ENCODE results near the gene B9D2. TPM values are rescaled to one million over a fixed set of nuclear protein-coding genes. Genes with fewer than 3 reads are reported as not detected.

B9D2 gene
- total and polyA plus RNA-seq, 10 donors: 7.5 to 11.9 (median 8.7) TPM

- peaks cover 6 to 82% (median 37%) of the 10 kb centered on the region in 6 donors for H3K4me1 ChIP-seq
- H3K36me3 ChIP-seq: no peaks in the 10 kb centered on the region
- H3K27ac ChIP-seq: peak overlapping the region in 7 of 8 donors; percentile 44 to 99 (median 72)
- TF ChIP-seq POLR2AphosphoS5 (IDR thresholded peaks at IDR 0.05) (no peak), POLR2A (IDR thresholded peaks at IDR 0.05) (no peak), CTCF (IDR thresholded peaks at IDR 0.05 in 8 of 11, conservative IDR thresholded peaks at IDR 0.05 in 3 of 11) (no peak)
- WGBS, 5 donors: 34 to 66% (median 45%) methylated on average over 6 of the region's 6 CpGs
- no peaks in the 10 kb centered on the region for H3K9me3 ChIP-seq
- H3K27me3 ChIP-seq (replicated peaks in 1 of 7): no peaks in the 10 kb centered on the region
- no peak for DNase-seq
- H3K4me3 ChIP-seq: peak overlapping the region in 1 of 8 donors; percentile 11
- intact Hi-C loops (cut with DNase I; ENCODE audit: low total_unique reads): no loop called here
Observed at GRCh38 chr19:41367848-41368301, 3.9 kb upstream of the B9D2 start.

DNA sequence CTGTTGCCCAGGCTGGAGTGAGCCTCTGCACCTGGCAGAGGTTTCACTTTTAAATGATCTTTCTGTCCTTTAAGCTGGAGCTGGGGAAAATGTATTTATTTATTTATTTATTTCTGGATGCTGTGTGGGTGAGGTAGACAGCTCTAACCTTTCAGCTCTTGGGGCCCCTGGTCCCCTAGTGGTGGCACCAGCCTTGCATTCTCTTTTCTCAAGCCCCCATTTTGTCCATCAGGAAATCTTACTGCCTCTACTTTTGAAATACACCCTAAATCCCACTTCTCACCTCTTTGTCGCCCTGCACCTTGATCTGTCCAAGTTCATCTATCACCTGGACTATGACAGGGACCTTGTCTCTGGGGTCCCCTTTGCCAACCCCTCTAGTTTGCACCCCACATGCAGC lies 2.1 kb upstream of the B9D2 start:
- TF ChIP-seq CTCF (IDR thresholded peaks at IDR 0.05 in 8 of 11, conservative IDR thresholded peaks at IDR 0.05 in 3 of 11) (no peak), POLR2AphosphoS5 (IDR thresholded peaks at IDR 0.05) (no peak), POLR2A (IDR thresholded peaks at IDR 0.05) (no peak)
- Histone ChIP-seq H3K27me3 (replicated peaks in 1 of 7) (no peaks in the 10 kb centered on the region), H3K9me3 (no peaks in the 10 kb centered on the region), H3K36me3 (peaks cover 0 to 3% (median 0%) of the 10 kb centered on the region in 6 donors), H3K27ac (peak overlapping the region in 5 of 8 donors; percentile 33 to 99 (median 96)), H3K4me1 (peaks cover 10 to 89% (median 43%) of the 10 kb centered on the region in 6 donors), H3K4me3 (no peak overlapping the region)
- intact Hi-C loops (cut with DNase I; ENCODE audit: low total_unique reads): no loop called here
- DNase-seq: no peak
- WGBS, 5 donors: 92 to 97% (median 95%) methylated on average over 1 of the region's 1 CpG

- intact Hi-C loops (cut with DNase I; ENCODE audit: low total_unique reads): no loop called here
- H3K9me3 ChIP-seq: no peaks in the 10 kb centered on the region
- peak overlapping the region; percentile 95 to 99 (median 98) for H3K27ac ChIP-seq
- no peak for DNase-seq
- H3K4me1 ChIP-seq: peaks cover 10 to 82% (median 42%) of the 10 kb centered on the region in 6 donors
- no peaks in the 10 kb centered on the region for H3K27me3 ChIP-seq (replicated peaks in 1 of 7)
- 57 to 65% (median 62%) methylated on average over 14 of the region's 14 CpGs for WGBS, 5 donors
- TF ChIP-seq CTCF (IDR thresholded peaks at IDR 0.05 in 8 of 11, conservative IDR thresholded peaks at IDR 0.05 in 3 of 11) (no peak), POLR2AphosphoS5 (IDR thresholded peaks at IDR 0.05) (no peak), POLR2A (IDR thresholded peaks at IDR 0.05) (no peak)
- H3K36me3 ChIP-seq: peaks cover 0 to 9% (median 0%) of the 10 kb centered on the region in 6 donors
- peak overlapping the region; percentile 55 to 84 (median 66) for H3K4me3 ChIP-seq
Observed at GRCh38 chr19:41364524-41365391, 809 bp upstream of the B9D2 start.

DNA sequence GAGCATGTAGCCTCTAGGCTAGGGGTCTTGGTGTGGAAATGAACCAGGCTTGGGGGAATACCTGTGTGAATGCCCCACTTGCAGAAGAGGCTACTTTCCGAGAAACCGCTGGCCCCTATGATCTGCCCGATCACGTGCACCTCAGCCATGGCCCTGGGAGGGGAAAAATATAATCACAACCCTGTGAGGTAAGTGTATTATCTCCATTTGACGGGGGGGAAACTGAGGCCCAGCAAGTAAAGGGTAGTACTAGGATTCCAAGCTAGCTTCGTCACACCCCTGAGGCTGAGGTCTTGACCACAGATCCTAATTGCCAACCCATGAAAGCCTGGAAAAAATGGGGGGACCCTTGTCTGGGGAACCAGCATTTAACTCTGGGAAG lies 587 bp downstream of the B9D2 start:
- no peak for TF ChIP-seq POLR2A (IDR thresholded peaks at IDR 0.05)
- TF ChIP-seq POLR2AphosphoS5 (IDR thresholded peaks at IDR 0.05): no peak
- TF ChIP-seq CTCF (IDR thresholded peaks at IDR 0.05 in 8 of 11, conservative IDR thresholded peaks at IDR 0.05 in 3 of 11): no peak
- Histone ChIP-seq H3K4me3 (peak overlapping the region; percentile 55 to 84 (median 66)), H3K27ac (peak overlapping the region; percentile 95 to 99 (median 98)), H3K4me1 (peaks cover 10 to 75% (median 41%) of the 10 kb centered on the region in 6 donors), H3K9me3 (no peaks in the 10 kb centered on the region), H3K27me3 (replicated peaks in 1 of 7) (no peaks in the 10 kb centered on the region), H3K36me3 (peaks cover 0 to 9% (median 0%) of the 10 kb centered on the region in 6 donors)
- intact Hi-C loops (cut with DNase I; ENCODE audit: low total_unique reads): no loop called here
- no peak for DNase-seq
- 41 to 58% (median 48%) methylated on average over 6 of the region's 6 CpGs for WGBS, 5 donors

Measured in spleen (tissue), 11 donors.